ENCODE data around the gene PRPF8. TPM values are rescaled to one million over a fixed set of nuclear protein-coding genes. Genes with fewer than 3 reads are reported as not detected.

The PRPF8 gene
- polyA plus RNA-seq, 3 donors = 53.3 to 128 (median 78.0) TPM

- Mint-ChIP-seq H3K27ac (peak overlapping the region; percentile 89 to 96 (median 93)), H3K27me3 (ENCODE audit: low read depth in 3 of 3) (peaks cover 0 to 13% (median 1%) of the 10 kb centered on the region in 3 donors), H3K4me3 (peak overlapping the region; percentile 90 to 95), H3K4me1 (peaks cover 51% of the 10 kb centered on the region), H3K36me3 (peaks cover 29 to 30% of the 10 kb centered on the region in 2 donors), H3K9me3 (peaks cover 0 to 3% (median 0%) of the 10 kb centered on the region in 7 donors)
- H2AFZ ChIP-seq (ENCODE audit: insufficient read depth, low read depth, low read length, poor library complexity, severe bottlenecking) = no peak overlapping the region
- H3K79me2 ChIP-seq (ENCODE audit: insufficient read depth, low read length) = peaks cover 38% of the 10 kb centered on the region
- H3K4me2 ChIP-seq (replicated peaks; ENCODE audit: extremely low read depth, low read length, poor library complexity, severe bottlenecking) = peak overlapping the region; percentile 92
- no peaks in the 10 kb centered on the region for H3K9me3 ChIP-seq (replicated peaks in 1 of 2; ENCODE audit: control insufficient read depth in 1 of 2, insufficient read depth in 1 of 2, low read length in 2 of 2)
- peak overlapping the region; percentile 56 to 99 (median 95) for H3K4me3 ChIP-seq (replicated peaks in 1 of 3; ENCODE audit: low read depth in 2 of 3, low read length in 3 of 3)
- H3K27me3 ChIP-seq (ENCODE audit: control insufficient read depth in 2 of 2, insufficient read depth in 2 of 2, low read length in 2 of 2) = no peaks in the 10 kb centered on the region
- H3K9ac ChIP-seq (ENCODE audit: insufficient read depth, low read length, poor library complexity, severe bottlenecking) = peak overlapping the region; percentile 97
- H3K4me1 ChIP-seq (ENCODE audit: control insufficient read depth in 1 of 2, insufficient read depth in 2 of 2, low read length in 2 of 2) = peaks cover 55 to 67% of the 10 kb centered on the region in 2 donors
- peak; percentile 71 for TF ChIP-seq CTCF (IDR thresholded peaks at IDR 0.05)
- peaks cover 8 to 22% of the 10 kb centered on the region in 2 donors for H3K36me3 ChIP-seq (replicated peaks in 1 of 2; ENCODE audit: control insufficient read depth in 1 of 2, insufficient read depth in 2 of 2, low read length in 2 of 2)
- intact Hi-C loops (cut with micrococcal nuclease) = loop anchor here (2.0 to 5.0 kb wide), 2 partner anchors 19 to 37 kb away; partner anchors contain the start of gene RILP (in 1 of the 2)
- peak; percentile 52 to 64 (median 53) for DNase-seq
- WGBS (ENCODE audit: insufficient coverage) = 2% methylated on average over 44 of the region's 45 CpGs
- peak overlapping the region; percentile 95 for H3K27ac ChIP-seq (ENCODE audit: low read depth in 1 of 2, low read length in 2 of 2)
- peaks cover 34% of the 10 kb centered on the region for H4K20me1 ChIP-seq (ENCODE audit: insufficient read depth, low read length)
Observed at GRCh38 chr17:1629504-1630310, 55.0 kb downstream of the PRPF8 start.

GRCh38 chr17:1628856-1629503, 55.7 kb downstream of the PRPF8 start:
- peaks cover 10 to 25% of the 10 kb centered on the region in 2 donors for H3K36me3 ChIP-seq (replicated peaks in 1 of 2; ENCODE audit: control insufficient read depth in 1 of 2, insufficient read depth in 2 of 2, low read length in 2 of 2)
- no peak for TF ChIP-seq CTCF (IDR thresholded peaks at IDR 0.05)
- H3K4me1 ChIP-seq (ENCODE audit: control insufficient read depth in 1 of 2, insufficient read depth in 2 of 2, low read length in 2 of 2) = peaks cover 59 to 72% of the 10 kb centered on the region in 2 donors
- 0% methylated on average over 62 of the region's 77 CpGs for WGBS (ENCODE audit: insufficient coverage)
- H3K79me2 ChIP-seq (ENCODE audit: insufficient read depth, low read length) = peaks cover 43% of the 10 kb centered on the region
- H3K9me3 ChIP-seq (replicated peaks in 1 of 2; ENCODE audit: control insufficient read depth in 1 of 2, insufficient read depth in 1 of 2, low read length in 2 of 2) = no peaks in the 10 kb centered on the region
- peaks cover 42% of the 10 kb centered on the region for H4K20me1 ChIP-seq (ENCODE audit: insufficient read depth, low read length)
- peak overlapping the region; percentile 92 for H3K4me2 ChIP-seq (replicated peaks; ENCODE audit: extremely low read depth, low read length, poor library complexity, severe bottlenecking)
- H3K36me3 Mint-ChIP-seq = peaks cover 33 to 35% of the 10 kb centered on the region in 2 donors
- peaks cover 0 to 3% (median 0%) of the 10 kb centered on the region in 7 donors for H3K9me3 Mint-ChIP-seq
- peak overlapping the region; percentile 91 to 97 (median 94) for H3K27ac Mint-ChIP-seq
- peak overlapping the region; percentile 92 to 95 for H3K4me3 Mint-ChIP-seq
- peak; percentile 89 to 95 (median 92) for DNase-seq
- H3K9ac ChIP-seq (ENCODE audit: insufficient read depth, low read length, poor library complexity, severe bottlenecking) = peak overlapping the region; percentile 97
- no peak overlapping the region for H2AFZ ChIP-seq (ENCODE audit: insufficient read depth, low read depth, low read length, poor library complexity, severe bottlenecking)
- intact Hi-C loops (cut with micrococcal nuclease) = loop anchor here (1.0 to 5.0 kb wide), 4 partner anchors 20 to 55 kb away; partner anchors contain the start of gene RILP (in 1 of the 2)
- no peaks in the 10 kb centered on the region for H3K27me3 ChIP-seq (ENCODE audit: control insufficient read depth in 2 of 2, insufficient read depth in 2 of 2, low read length in 2 of 2)
- peak overlapping the region; percentile 95 to 100 (median 99) for H3K4me3 ChIP-seq (replicated peaks in 1 of 3; ENCODE audit: low read depth in 2 of 3, low read length in 3 of 3)
- H3K4me1 Mint-ChIP-seq = peaks cover 52% of the 10 kb centered on the region
- H3K27me3 Mint-ChIP-seq (ENCODE audit: low read depth in 3 of 3) = peaks cover 0 to 17% (median 1%) of the 10 kb centered on the region in 3 donors
- H3K27ac ChIP-seq (ENCODE audit: low read depth in 1 of 2, low read length in 2 of 2) = peak overlapping the region; percentile 95

Data from CD14-positive monocyte (primary cell).